Adipose tissue (tissue), 3 donors: Measurements from ENCODE around the gene SLC39A8. TPM values are rescaled to one million over a fixed set of nuclear protein-coding genes. Genes with fewer than 3 reads are reported as not detected.
"Not testable (repeated sequence)": the region's sequence is repeated elsewhere in the genome, so short reads cannot be mapped to it uniquely, and the experiment has no call there.

Experiments used
- H3K27ac ChIP-seq: one replicate; pipeline ENCODE4 v1.5.1; 2013; ENCODE audit warnings: low read depth, low read length
- WGBS, 3 donors: extraction: QIAGEN DNeasy Blood & Tissue Kit; methylation state at CpG; one replicate each; pipeline ENCODE4 v1.1.7; 2013; 5-methylcytosine and 5-hydroxymethylcytosine counted together
- polyA plus RNA-seq, 3 donors: library from polyadenylated mRNA; stranded (reverse); fragments of 200-250 nt; gene quantifications; one replicate each; pipeline ENCODE4 v1.2.3, GENCODE V29; 2013
- donor health status: healthy with polysubstance abuse.
- donor health status: Bipolar disorder and iron deficiency.
- donor health status: healthy.

SLC39A8 gene
- polyA plus RNA-seq = 10 to 100 TPM in 2 of 3 donors, 1 to 10 TPM in 1; 7.0 to 25.4 (median 23.8) TPM

GRCh38 chr4:102344954-102345794 is at the start of gene SLC39A8:
Gene SLC39A8, minus strand, starts transcription at chr4:102345482. Its CDS starts 820 bp downstream, at chr4:102344662.
- 0% methylated on average over 54 of the region's 54 CpGs for WGBS, 3 donors
- H3K27ac ChIP-seq = no peak within 1 kb of the TSS

DNA sequence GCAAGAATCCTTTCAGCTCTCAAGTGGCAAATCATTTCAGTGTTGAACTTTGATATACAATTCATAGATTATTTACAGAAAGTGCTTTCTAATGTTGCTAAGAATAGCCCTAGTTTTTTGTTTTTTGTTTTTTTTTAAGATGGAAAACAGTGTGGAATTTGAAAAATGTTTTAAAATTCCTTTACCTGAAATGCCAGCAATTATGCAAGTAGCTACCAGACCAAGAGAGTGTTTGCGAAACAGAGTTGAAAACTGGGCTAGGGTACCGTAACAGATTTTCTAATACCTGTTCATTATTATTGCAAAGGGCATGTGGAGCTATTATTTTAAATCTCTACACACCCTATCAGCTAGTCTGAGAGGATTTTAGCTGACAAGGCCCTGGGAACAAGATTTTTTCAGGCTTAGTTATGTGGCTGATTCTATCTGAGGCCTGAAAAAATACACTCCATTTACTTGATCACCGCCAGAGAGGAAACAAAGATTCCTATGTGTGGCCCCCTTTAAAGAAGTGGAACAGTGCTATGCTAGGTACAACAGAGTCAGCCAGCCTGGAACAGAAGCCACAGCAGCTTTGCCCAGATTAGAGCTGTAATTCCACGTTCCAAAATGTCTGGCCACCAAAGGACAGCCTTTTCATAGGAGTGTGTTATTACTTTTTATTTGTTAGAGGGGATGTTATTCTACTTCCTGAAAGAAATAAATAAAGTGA is 46.9 kb upstream of the SLC39A8 start:
- no peak overlapping the region for H3K27ac ChIP-seq
- 72 to 84% (median 77%) methylated on average over 4 of the region's 4 CpGs for WGBS, 3 donors

DNA sequence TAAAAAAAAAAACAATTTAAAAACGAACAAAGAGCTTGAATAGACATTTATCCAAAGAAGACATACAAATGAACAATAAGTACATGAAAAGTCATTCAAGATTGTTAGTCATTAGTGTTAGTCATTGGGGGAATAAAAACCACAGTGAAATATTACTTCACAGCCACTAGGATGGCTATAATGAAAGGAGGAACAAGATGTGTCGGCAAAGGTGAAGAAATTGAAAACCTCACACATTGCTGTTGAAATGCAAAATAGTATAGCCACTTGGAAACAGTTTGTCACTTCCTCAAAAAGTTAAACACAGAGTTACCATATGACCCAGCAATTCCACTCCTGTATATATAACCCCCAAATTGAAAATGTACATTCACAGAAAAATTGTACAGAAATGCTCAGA is 45.2 kb upstream of the SLC39A8 start:
- WGBS, 3 donors = 48 to 67% (median 56%) methylated on average over 2 of the region's 2 CpGs

GRCh38 chr4:102388611-102389010 is 43.3 kb upstream of the SLC39A8 start:
- H3K27ac ChIP-seq = no peak overlapping the region

More for the DNA sequence above, 45.2 kb upstream of the SLC39A8 start:
- H3K27ac ChIP-seq = no peak overlapping the region

DNA sequence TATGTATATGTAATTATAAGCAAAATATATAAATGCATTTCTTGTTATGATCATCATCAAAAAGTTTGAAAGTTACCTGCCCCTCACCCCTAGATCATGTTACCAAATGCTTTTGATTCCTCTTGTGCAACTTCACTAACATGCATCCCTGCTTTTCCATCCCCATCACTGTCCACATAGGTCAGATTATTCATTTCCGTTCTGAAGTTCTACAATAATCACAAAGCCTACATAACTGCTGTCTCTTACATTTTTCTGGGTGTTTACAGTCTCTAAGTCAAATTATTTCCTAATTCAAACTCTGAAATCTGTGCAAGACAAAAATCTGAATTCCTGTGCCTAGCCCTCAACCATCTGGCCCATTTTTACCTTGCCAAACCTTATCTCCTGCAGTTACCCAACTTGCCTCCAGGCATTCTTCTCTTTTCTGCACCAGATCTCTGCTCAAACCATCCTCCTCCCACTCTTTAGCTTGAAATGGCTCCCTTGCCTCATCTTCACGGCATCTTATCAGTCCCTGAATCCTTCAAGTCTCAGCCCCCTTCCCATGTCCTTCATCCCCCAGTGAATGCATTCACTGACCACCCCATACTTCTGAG is 42.4 kb upstream of the SLC39A8 start:
- no peak overlapping the region for H3K27ac ChIP-seq
- 28 to 44% (median 40%) methylated on average over 2 of the region's 2 CpGs for WGBS, 3 donors

GRCh38 chr4:102386966-102387365 is 41.7 kb upstream of the SLC39A8 start:
- 74 to 89% (median 85%) methylated on average over 3 of the region's 3 CpGs for WGBS, 3 donors
- H3K27ac ChIP-seq = no peak overlapping the region

DNA sequence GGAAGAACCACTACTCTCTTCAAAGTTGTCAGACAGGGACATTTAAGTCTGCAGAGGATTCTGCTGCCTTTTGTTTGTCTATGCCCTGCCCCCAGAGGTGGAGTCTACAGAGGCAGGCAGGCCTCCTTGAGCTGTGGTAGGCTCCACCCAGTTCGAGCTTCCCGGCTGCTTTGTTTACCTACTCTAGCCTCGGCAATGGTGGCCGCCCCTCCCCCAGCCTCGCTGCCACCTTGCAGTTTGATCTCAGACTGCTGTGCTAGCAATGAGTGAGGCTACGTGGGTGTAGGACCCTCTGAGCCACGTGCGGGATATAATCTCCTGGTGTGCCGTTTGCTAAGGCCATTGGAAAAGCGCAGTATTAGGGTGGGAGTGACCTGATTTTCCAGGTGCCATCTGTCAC is 35.0 kb upstream of the SLC39A8 start:
- WGBS, 3 donors = 75 to 89% (median 80%) methylated on average over 10 of the region's 10 CpGs

DNA sequence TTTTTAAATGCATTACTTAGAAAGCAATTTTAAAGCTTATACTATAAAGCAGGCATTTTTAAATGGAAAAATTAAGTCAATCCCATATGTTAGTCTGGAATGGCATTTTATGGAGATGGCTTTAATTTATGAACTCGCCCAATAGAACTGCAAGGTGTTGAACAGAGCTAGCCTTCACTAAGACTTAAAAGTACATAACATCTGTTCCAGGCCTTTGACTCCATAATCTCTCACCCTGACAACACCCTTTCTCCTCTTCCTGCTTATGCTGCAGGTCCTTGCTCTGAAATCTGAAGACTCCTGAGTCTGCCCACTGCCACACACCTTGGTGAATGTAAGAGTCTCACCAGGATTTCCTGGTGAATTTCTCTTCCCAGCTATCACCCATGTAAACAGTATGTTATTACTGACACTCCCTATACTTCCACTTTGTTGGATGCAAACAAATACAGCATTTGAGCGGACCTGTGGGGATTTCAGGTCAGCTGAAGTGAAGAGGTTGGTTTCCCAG is 17.7 kb upstream of the SLC39A8 start:
- no peak overlapping the region for H3K27ac ChIP-seq
- WGBS, 3 donors = 93 to 98% (median 94%) methylated on average over 2 of the region's 2 CpGs

More for the DNA sequence above, 35.0 kb upstream of the SLC39A8 start:
- H3K27ac ChIP-seq = not testable (repeated sequence)

DNA sequence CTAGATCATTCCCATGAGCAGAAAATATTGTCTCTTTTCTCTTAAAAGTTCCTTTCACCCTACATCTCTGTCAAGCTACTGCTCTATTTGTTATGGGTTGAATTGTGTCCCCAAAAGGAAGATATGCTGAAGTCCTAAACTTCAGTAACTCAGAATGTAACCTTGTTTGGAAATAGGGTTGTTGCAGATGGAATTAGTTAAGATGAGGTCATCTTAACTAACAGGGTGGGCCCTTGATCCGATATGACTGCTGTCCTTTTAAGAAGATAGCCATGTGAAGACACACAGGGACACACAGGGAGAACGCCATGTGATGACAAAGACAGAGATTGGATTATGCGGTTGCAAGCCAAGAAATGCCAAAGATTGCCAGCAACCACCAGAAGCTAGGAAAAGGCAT is 12.8 kb upstream of the SLC39A8 start:
- no peak overlapping the region for H3K27ac ChIP-seq
- 82 to 94% (median 82%) methylated on average over 3 of the region's 3 CpGs for WGBS, 3 donors

GRCh38 chr4:102357637-102358036 is 12.4 kb upstream of the SLC39A8 start:
- not testable (repeated sequence) for H3K27ac ChIP-seq

DNA sequence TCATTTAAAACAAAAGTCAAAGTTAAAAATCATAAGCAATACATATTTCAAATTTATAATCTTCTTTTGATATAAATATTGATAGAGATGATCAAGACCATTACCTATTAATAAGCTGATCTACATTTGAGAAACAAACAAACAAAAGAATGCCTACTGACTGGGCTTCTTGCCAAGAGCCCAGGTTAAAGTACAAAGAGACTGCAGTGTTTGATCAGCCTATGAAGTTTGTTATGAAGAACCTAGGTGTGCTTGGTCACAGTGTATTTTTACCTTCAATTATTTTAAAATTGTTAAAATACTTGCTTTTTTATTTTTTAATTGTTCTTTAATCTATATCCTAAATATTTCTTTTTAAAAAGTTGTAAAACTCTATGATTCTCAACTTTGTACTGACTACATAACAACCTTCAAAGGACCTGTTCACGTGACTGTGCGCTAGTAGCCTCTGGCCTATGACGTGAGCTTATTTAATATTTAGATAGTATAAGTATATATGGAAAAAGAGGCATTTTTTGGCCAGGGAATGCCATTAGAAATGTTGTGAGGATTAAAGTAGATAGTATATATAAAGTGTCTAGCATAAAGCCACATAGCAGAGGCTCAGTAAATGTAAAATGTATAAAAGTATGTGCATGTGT is 11.4 kb upstream of the SLC39A8 start:
- 64 to 98% (median 96%) methylated on average over 3 of the region's 3 CpGs for WGBS, 3 donors
- H3K27ac ChIP-seq = no peak overlapping the region

- 69 to 90% (median 86%) methylated on average over 2 of the region's 2 CpGs for WGBS, 3 donors
- no peak overlapping the region for H3K27ac ChIP-seq
Observed at GRCh38 chr4:102355748-102356147, 10.5 kb upstream of the SLC39A8 start.

GRCh38 chr4:102354671-102355454 is 9.6 kb upstream of the SLC39A8 start:
- WGBS, 3 donors = 47 to 79% (median 77%) methylated on average over 2 of the region's 2 CpGs

DNA sequence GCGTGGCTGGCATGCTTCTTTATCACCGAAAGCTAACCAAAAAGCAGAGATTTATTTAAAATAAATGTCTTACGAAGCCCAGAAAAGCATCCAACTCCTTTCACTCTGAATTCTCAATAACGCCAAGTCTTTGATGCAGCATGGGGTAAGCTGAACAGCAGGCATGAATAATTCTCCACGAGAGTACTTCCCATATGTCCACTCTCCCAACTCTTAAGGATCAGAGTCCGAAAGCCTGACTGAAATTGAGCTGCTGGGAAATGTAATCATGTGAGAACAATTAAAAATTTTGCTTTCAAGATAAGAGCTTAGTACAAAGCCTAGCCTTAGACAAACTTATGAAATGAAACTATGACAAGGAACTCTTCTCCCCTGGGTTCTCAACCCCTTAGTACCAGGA is 7.5 kb upstream of the SLC39A8 start:
- WGBS, 3 donors = 71 to 94% (median 85%) methylated on average over 6 of the region's 6 CpGs
- no peak overlapping the region for H3K27ac ChIP-seq

More at GRCh38 chr4:102354671-102355454, 9.6 kb upstream of the SLC39A8 start:
- no peak overlapping the region for H3K27ac ChIP-seq

DNA sequence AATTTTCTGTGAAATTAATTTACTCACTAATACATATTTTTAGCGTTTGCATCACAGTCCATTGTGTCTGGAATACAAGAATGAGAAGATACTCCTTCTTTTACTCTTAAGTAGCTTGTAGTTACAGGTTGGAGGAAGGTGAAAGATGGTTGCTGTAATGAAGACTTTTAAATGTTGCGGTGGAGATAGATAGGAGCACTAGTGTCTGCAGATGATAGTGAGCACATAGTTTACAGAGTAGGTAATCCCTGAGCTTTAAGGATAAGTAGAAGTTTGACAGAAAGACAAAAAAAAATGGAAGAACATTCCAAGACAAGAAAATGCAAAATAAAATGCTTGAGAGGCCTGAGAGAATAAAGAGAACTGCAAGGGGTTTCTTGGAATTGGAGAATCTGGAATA is 5.4 kb upstream of the SLC39A8 start:
- no peak overlapping the region for H3K27ac ChIP-seq
- WGBS, 3 donors = 87 to 92% (median 90%) methylated on average over 2 of the region's 2 CpGs

DNA sequence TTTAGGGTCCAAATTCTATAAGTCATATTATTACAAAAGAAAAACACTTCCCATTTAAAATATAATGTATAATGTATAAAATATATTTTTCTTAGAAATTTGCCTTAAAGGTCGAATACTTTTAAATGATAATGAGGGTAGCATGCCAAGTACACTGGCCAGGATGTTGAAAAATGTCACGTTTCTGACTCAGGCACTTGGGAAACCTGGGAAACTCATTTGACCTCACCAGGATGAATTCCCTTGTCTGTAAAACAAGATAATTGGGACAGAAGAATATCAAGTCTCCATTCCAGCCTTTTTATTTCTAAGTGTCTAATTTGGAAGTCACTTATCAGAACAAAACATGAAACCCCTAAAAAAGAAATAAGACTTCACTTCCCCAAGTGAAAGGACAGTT is 3.4 kb upstream of the SLC39A8 start:
- H3K27ac ChIP-seq = no peak overlapping the region
- WGBS, 3 donors = 64 to 79% (median 70%) methylated on average over 2 of the region's 2 CpGs

- no peak overlapping the region for H3K27ac ChIP-seq
- 9 to 17% (median 13%) methylated on average over 5 of the region's 5 CpGs for WGBS, 3 donors
Observed at GRCh38 chr4:102345795-102346100, 466 bp upstream of the SLC39A8 start.

- 0 to 1% (median 0%) methylated on average over 48 of the region's 48 CpGs for WGBS, 3 donors
- no peak overlapping the region for H3K27ac ChIP-seq
Observed at GRCh38 chr4:102344520-102344953, 745 bp downstream of the SLC39A8 start.
